GM13977 (cell line): ENCODE results near the gene METTL24.

Experiments
- DNase-seq: peaks from one replicate; pipeline ENCODE4 v3.0.0; 2012; ENCODE audit warnings: low spot score
- in situ Hi-C: fragments of 300-500 bp; cut with MboI; formaldehyde crosslinking; loops from one replicate; pipeline ENCODE4 v1.12.0; 2022; ENCODE audit warnings: low sequenced_read_pairs, low pct_unique_long_range_greater_than_20kb, mixed read lengths, inconsistent platforms; ENCODE audit not compliant: unreplicated experiment
- TF ChIP-seq, protein P1 (sequence below): IDR thresholded peaks from 2 replicates; pipeline ENCODE4 v1.5.1; 2012; ENCODE audit warnings: mild to moderate bottlenecking, control low read depth; ENCODE audit not compliant: insufficient read depth; ENCODE audit errors: extremely low read depth, missing control alignments

METTL24 gene

DNA sequence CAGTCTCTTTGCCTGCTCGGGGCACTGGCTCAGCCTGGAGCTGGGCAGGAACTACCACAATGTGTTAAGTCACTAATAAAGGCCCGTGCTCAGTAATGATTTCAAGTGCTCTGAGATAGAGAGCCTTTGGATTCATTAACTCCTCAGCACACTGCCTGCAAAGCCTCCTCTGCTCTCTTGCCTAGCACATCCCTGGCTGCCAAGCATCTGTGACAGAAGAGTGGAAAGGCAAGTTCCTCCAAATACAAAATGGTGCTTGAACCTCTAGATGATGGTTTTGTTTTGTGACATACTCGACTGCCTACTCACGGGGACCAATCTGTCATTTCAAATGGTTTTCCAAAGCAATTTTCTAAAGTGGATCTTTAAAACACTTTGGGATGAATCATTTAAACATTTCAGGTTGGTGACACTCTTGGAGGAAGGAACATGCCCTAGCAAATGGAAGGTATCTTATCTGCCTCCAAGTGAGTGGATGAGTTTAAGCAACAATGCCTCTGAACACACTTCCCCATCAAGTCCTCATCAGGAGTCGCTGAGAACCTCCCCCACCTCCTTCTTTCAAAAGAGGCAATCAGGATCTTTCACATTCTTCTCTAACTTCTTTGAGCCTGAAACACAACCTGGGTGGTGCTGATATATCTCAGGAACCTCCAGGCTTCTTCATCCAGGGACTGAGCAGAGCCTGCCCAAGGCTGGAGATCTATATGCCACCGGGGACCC, 35.8 kb downstream of the METTL24 start:
- TF ChIP-seq, protein P1, sequence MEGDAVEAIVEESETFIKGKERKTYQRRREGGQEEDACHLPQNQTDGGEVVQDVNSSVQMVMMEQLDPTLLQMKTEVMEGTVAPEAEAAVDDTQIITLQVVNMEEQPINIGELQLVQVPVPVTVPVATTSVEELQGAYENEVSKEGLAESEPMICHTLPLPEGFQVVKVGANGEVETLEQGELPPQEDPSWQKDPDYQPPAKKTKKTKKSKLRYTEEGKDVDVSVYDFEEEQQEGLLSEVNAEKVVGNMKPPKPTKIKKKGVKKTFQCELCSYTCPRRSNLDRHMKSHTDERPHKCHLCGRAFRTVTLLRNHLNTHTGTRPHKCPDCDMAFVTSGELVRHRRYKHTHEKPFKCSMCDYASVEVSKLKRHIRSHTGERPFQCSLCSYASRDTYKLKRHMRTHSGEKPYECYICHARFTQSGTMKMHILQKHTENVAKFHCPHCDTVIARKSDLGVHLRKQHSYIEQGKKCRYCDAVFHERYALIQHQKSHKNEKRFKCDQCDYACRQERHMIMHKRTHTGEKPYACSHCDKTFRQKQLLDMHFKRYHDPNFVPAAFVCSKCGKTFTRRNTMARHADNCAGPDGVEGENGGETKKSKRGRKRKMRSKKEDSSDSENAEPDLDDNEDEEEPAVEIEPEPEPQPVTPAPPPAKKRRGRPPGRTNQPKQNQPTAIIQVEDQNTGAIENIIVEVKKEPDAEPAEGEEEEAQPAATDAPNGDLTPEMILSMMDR = no peak
- DNase-seq = no peak
- in situ Hi-C loops = no loop called here

- TF ChIP-seq, protein P1 = no peak
- no peak for DNase-seq
- in situ Hi-C loops = no loop called here
Observed at GRCh38 chr6:110320307-110320706, 37.8 kb downstream of the METTL24 start.

GRCh38 chr6:110319843-110320242, 38.3 kb downstream of the METTL24 start:
- in situ Hi-C loops = no loop called here
- TF ChIP-seq, protein P1 = no peak

DNA sequence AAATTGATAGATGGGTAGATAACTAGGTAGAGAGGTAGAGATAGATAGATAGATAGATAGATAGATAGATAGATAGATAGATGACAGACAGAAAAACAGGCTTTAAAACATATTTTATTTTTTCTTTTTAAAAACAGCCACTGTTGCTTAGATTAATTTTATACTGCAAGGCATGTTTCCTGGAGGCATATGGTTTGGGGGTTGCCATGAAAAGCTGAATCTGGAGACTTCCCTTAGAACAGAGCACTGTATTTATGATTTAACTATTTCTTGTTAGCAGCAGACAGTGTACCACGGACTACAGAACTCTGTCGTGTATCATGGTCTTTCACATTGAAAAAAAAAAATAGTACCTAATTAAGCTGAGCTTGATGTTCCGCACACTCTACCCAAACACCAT, 38.8 kb downstream of the METTL24 start:
- in situ Hi-C loops = no loop called here
- no peak for DNase-seq
- TF ChIP-seq, protein P1 = no peak

More at GRCh38 chr6:110319843-110320242, 38.3 kb downstream of the METTL24 start:
- no peak for DNase-seq

GRCh38 chr6:110318971-110319370, 39.2 kb downstream of the METTL24 start:
- no peak for DNase-seq
- in situ Hi-C loops = no loop called here

DNA sequence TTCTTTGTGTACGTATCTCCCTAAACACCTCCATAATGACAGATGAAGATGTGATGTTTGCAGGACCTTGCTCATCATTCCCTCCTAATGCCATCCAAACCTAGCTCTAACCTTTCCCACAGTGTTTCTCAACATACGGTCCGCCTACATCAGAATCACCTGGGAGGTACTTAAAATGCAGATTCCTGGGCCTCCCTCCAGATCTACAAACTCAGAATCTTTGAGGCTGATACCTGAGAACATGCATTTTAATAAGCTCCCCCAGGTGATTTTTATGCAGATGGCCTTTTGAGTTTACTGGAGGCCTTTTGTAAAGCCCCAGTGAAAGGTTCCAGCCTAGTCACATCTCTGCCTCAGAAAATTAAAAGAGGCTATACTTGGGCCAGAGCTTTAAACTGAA, 40.5 kb downstream of the METTL24 start:
- in situ Hi-C loops = no loop called here
- no peak for DNase-seq
- TF ChIP-seq, protein P1 = no peak

More at GRCh38 chr6:110318971-110319370, 39.2 kb downstream of the METTL24 start:
- TF ChIP-seq, protein P1 = no peak
